IPS-11a (cell line): ENCODE results near the gene SPRED3.
"Not testable (repeated sequence)": the region's sequence is repeated elsewhere in the genome, so short reads cannot be mapped to it uniquely, and the experiment has no call there.

Source experiments
- H3K4me3 ChIP-seq: one replicate; pipeline ENCODE4 v1.5.1; 2013; ENCODE audit warnings: low read depth, low read length, control low read depth

Gene SPRED3

GRCh38 chr19:38417146-38417543 lies 28.6 kb downstream of the SPRED3 start:
- no peak overlapping the region for H3K4me3 ChIP-seq

- H3K4me3 ChIP-seq, result peak overlapping the region; percentile 57
Observed at GRCh38 chr19:38417544-38418506, 29.3 kb downstream of the SPRED3 start.

GRCh38 chr19:38420935-38421334 lies 32.4 kb downstream of the SPRED3 start:
- H3K4me3 ChIP-seq, result no peak overlapping the region

- no peak overlapping the region for H3K4me3 ChIP-seq
Observed at GRCh38 chr19:38421856-38422255, 33.4 kb downstream of the SPRED3 start.

GRCh38 chr19:38422438-38422837 lies 33.9 kb downstream of the SPRED3 start:
- no peak overlapping the region for H3K4me3 ChIP-seq

GRCh38 chr19:38424272-38424671 lies 35.8 kb downstream of the SPRED3 start:
- no peak overlapping the region for H3K4me3 ChIP-seq

GRCh38 chr19:38425222-38425809 lies 36.8 kb downstream of the SPRED3 start:
- no peak overlapping the region for H3K4me3 ChIP-seq

GRCh38 chr19:38425810-38426466 lies 37.4 kb downstream of the SPRED3 start, which contains the start of gene RASGRP4:
RASGRP4 (minus strand) TSS chr19:38426219; CDS start chr19:38426091, 128 bp downstream.
- no peak within 1 kb of the TSS for H3K4me3 ChIP-seq

GRCh38 chr19:38427035-38427677 lies 38.7 kb downstream of the SPRED3 start:
- not testable (repeated sequence) for H3K4me3 ChIP-seq

GRCh38 chr19:38429055-38429810 lies 40.7 kb downstream of the SPRED3 start:
- H3K4me3 ChIP-seq, result no peak overlapping the region

GRCh38 chr19:38429811-38430156 lies 41.3 kb downstream of the SPRED3 start:
- no peak overlapping the region for H3K4me3 ChIP-seq

GRCh38 chr19:38430931-38431330 lies 42.4 kb downstream of the SPRED3 start:
- no peak overlapping the region for H3K4me3 ChIP-seq

- H3K4me3 ChIP-seq, result peak within 1 kb of the TSS; percentile 58
Observed at GRCh38 chr19:38433268-38433733, 44.8 kb downstream of the SPRED3 start, which contains the start of gene RYR1. RYR1 (plus strand) TSS chr19:38433691; CDS start chr19:38433830, 139 bp downstream.

GRCh38 chr19:38434549-38435051 lies 46.1 kb downstream of the SPRED3 start:
- no peak overlapping the region for H3K4me3 ChIP-seq

- H3K4me3 ChIP-seq, result no peak overlapping the region
Observed at GRCh38 chr19:38437295-38437694, 48.8 kb downstream of the SPRED3 start.

GRCh38 chr19:38437917-38438316 lies 49.4 kb downstream of the SPRED3 start:
- H3K4me3 ChIP-seq, result no peak overlapping the region

- no peak overlapping the region for H3K4me3 ChIP-seq
Observed at GRCh38 chr19:38440592-38440991, 52.1 kb downstream of the SPRED3 start.

GRCh38 chr19:38441657-38442348 lies 53.3 kb downstream of the SPRED3 start:
- H3K4me3 ChIP-seq, result no peak overlapping the region

- H3K4me3 ChIP-seq, result no peak overlapping the region
Observed at GRCh38 chr19:38442736-38443135, 54.2 kb downstream of the SPRED3 start.
